ENCODE measurements around the gene LDLRAD1. TPM values are rescaled to one million over a fixed set of nuclear protein-coding genes. Genes with fewer than 3 reads are reported as not detected.

The LDLRAD1 gene
- total and polyA plus RNA-seq, 10 of the 15 experiments (the other 5 are each of a cell fraction or from before 2014, with no cell fraction given), result not detected

GRCh38 chr1:53966794-53967193, 51.2 kb downstream of the LDLRAD1 start (continued):
- no peak for TF ChIP-seq REST (IDR thresholded peaks at IDR 0.05; ENCODE audit: low read depth, low read length)
- no peak for TF ChIP-seq CHD2 (IDR thresholded peaks at IDR 0.05; ENCODE audit: borderline replicate concordance, low read depth, low read length)
- no peak for TF ChIP-seq TCF3 (IDR thresholded peaks at IDR 0.05; ENCODE audit: borderline replicate concordance, insufficient read depth, low read depth, low read length)
- TF ChIP-seq NBN (IDR thresholded peaks at IDR 0.05), result no peak
- no peak for TF ChIP-seq TCF7 (IDR thresholded peaks at IDR 0.05; ENCODE audit: borderline replicate concordance)

- H3K4me2 ChIP-seq (ENCODE audit: control insufficient read depth, insufficient read depth), result no peak overlapping the region
- in situ Hi-C loops (cut with MboI) (loop anchor here (5.0 to 25.0 kb wide), 3 partner anchors 48 to 477 kb away; no protein-coding TSS in a partner anchor), intact Hi-C loops (cut with micrococcal nuclease; ENCODE audit: unreplicated experiment) (no loop called here)
- no peaks in the 10 kb centered on the region for H4K20me1 ChIP-seq (ENCODE audit: control insufficient read depth, insufficient read depth)
- ChIA-PET RAD21 (ENCODE audit: unreplicated experiment) (no interaction called here), POLR2A (no interaction called here), CTCF (interaction anchor here (1.1 to 7.4 kb wide), 3 partner anchors 10 to 99 kb away, joined by 3 to 232 read pairs (median 4); no protein-coding TSS in a partner anchor), SMC1A (ENCODE audit: uncharacterized antibody, unreplicated experiment) (no interaction called here)
- no peak overlapping the region for H3K9ac ChIP-seq (ENCODE audit: control insufficient read depth, insufficient read depth, low read length)
- BruUV-seq (replicated peaks), result no TSS peak
- no peaks in the 10 kb centered on the region for H3K27me3 ChIP-seq (replicated peaks in 1 of 2; ENCODE audit: control insufficient read depth in 2 of 2, insufficient read depth in 2 of 2, low read length in 1 of 2)
- no peaks in the 10 kb centered on the region for H3K9me3 ChIP-seq (replicated peaks; ENCODE audit: control insufficient read depth, insufficient read depth, low read length)
- ATAC-seq (no peak), FAIRE-seq (no peak), DNase-seq (ENCODE audit: low read depth, low spot score) (no peak)
- H3K4me1 ChIP-seq (ENCODE audit: control insufficient read depth, insufficient read depth, low read length), result no peaks in the 10 kb centered on the region
- no peaks in the 10 kb centered on the region for H3K79me2 ChIP-seq (ENCODE audit: control insufficient read depth, insufficient read depth, low read length)
- no peak overlapping the region for H2AFZ ChIP-seq (ENCODE audit: control insufficient read depth, low read depth, low read length)
- no peak overlapping the region for H3K27ac ChIP-seq (ENCODE audit: control insufficient read depth, insufficient read depth)
- 84% methylated on average over 5 of the region's 5 CpGs for WGBS (ENCODE audit: insufficient coverage, insufficient replicate concordance, low lambda C conversion rate, missing lambda C conversion rate)
- H3K4me3 ChIP-seq, result no peak overlapping the region
- H3K36me3 ChIP-seq (ENCODE audit: control insufficient read depth in 2 of 2, insufficient read depth in 2 of 2, low read length in 1 of 2), result peaks cover 3 to 20% of the 10 kb centered on the region in 2 experiments
- TF ChIP-seq NFXL1 (IDR thresholded peaks at IDR 0.05; ENCODE audit: borderline replicate concordance) (no peak), SREBF1 (IDR thresholded peaks at IDR 0.05; ENCODE audit: low read length) (no peak), CBFB (IDR thresholded peaks at IDR 0.05; ENCODE audit: low read depth) (no peak), MLLT1 (IDR thresholded peaks at IDR 0.05) (no peak), EZH2 (IDR thresholded peaks at IDR 0.05; ENCODE audit: borderline replicate concordance, control insufficient read depth, low read depth, low read length) (no peak), ZNF217 (IDR thresholded peaks at IDR 0.05) (no peak), PKNOX1 (IDR thresholded peaks at IDR 0.05) (no peak), BCLAF1 (IDR thresholded peaks at IDR 0.05) (no peak)
These were observed 53.9 kb downstream of the LDLRAD1 start for GRCh38 chr1:53964109-53964508.
